Fibroblast of lung (primary cell): Measurements from ENCODE around the gene PRIM1. TPM values are rescaled to one million over a fixed set of nuclear protein-coding genes. Genes with fewer than 3 reads are reported as not detected.

ENCODE experiments used
- DNase-seq, 2 donors: peaks; one replicate each; pipeline versions ENCODE4 v3.0.0 to v3.0.0-alpha.2; 2010; ENCODE audit warnings: low read depth in 2 of 2
- H2AFZ ChIP-seq: 2 replicates; pipeline ENCODE4 v1.5.1; 2012; ENCODE audit warnings: low read length, control low read depth, inconsistent platforms
- H3K27ac ChIP-seq: 2 replicates; pipeline ENCODE4 v1.5.1; 2011; ENCODE audit warnings: low read length, control low read depth; ENCODE audit not compliant: insufficient read depth
- H3K27me3 ChIP-seq: 2 replicates; pipeline ENCODE4 v1.5.1; 2011; ENCODE audit warnings: mild to moderate bottlenecking, low read length; ENCODE audit not compliant: control insufficient read depth, insufficient read depth
- H3K36me3 ChIP-seq: 2 replicates; pipeline ENCODE4 v1.5.1; 2011; ENCODE audit warnings: low read length; ENCODE audit not compliant: control insufficient read depth, insufficient read depth
- H3K4me1 ChIP-seq: 2 replicates; pipeline ENCODE4 v1.5.1; 2011; ENCODE audit warnings: low read length; ENCODE audit not compliant: control insufficient read depth, insufficient read depth; ENCODE audit errors: extremely low read depth
- H3K4me2 ChIP-seq: 2 replicates; pipeline ENCODE4 v1.5.1; 2011; ENCODE audit warnings: low read length, control low read depth; ENCODE audit not compliant: insufficient read depth; ENCODE audit errors: extremely low read depth
- H3K4me3 ChIP-seq, 4 experiments: fragments of 200-600 bp in 1 of 4; sonication (generic) in 1 of 4; replicated peaks in 1 of 4; 2 replicates each; pipeline ENCODE4 v1.5.1; 2011 to 2016; ENCODE audit warnings: low read length in 4 of 4, low read depth in 3 of 4, mild to moderate bottlenecking in 3 of 4, control low read depth in 2 of 4, inconsistent platforms in 1 of 4, mixed read lengths in 1 of 4; ENCODE audit not compliant: insufficient read depth in 1 of 4; ENCODE audit errors: control extremely low read depth in 1 of 4
- H3K79me2 ChIP-seq: 2 replicates; pipeline ENCODE4 v1.5.1; 2012; ENCODE audit warnings: mild to moderate bottlenecking, low read length, inconsistent platforms; ENCODE audit not compliant: control insufficient read depth, insufficient read depth
- H3K9ac ChIP-seq: 2 replicates; pipeline ENCODE4 v1.5.1; 2011; ENCODE audit warnings: mild to moderate bottlenecking, low read length, control low read depth; ENCODE audit not compliant: insufficient read depth
- H3K9me3 ChIP-seq: 2 replicates; pipeline ENCODE4 v1.5.1; 2012; ENCODE audit warnings: low read depth, low read length; ENCODE audit not compliant: control insufficient read depth, insufficient read depth
- H4K20me1 ChIP-seq: 2 replicates; pipeline ENCODE4 v1.5.1; 2011; ENCODE audit warnings: low read length; ENCODE audit not compliant: control insufficient read depth, insufficient read depth; ENCODE audit errors: extremely low read depth
- EZH2 ChIP-seq: IDR thresholded peaks from 2 replicates; pipeline ENCODE4 v1.5.1; 2012; ENCODE audit warnings: low read length, control low read depth, mild to moderate bottlenecking; ENCODE audit errors: missing control alignments
- polyA plus RNA-seq, 2 donors: library from polyadenylated mRNA; depleted of rRNA in 1 of 2; stranded (reverse) in 1 of 2; unstranded in 1 of 2; fragments of >200 nt; gene quantifications; 2 replicates each; pipeline ENCODE4 v1.2.1, GENCODE V29; 2011 to 2012; ENCODE audit warnings: missing spikeins in 1 of 2
- total RNA-seq: library from RNA; depleted of rRNA; stranded (reverse); fragments of >200 nt; gene quantifications from 2 replicates; pipeline ENCODE4 v1.2.1, GENCODE V29; 2014
- TF ChIP-seq, protein P1 (sequence below), 2 donors: IDR thresholded peaks in 1 of 2; conservative IDR thresholded peaks in 1 of 2; 1 replicate in 1 of 2; 2 replicates in 1 of 2; pipeline ENCODE4 v1.5.1; 2011 to 2012; ENCODE audit warnings: low read length in 2 of 2, control low read depth in 1 of 2, inconsistent platforms in 1 of 2, low read depth in 1 of 2, mild to moderate bottlenecking in 1 of 2

The PRIM1 gene
- total and polyA plus RNA-seq, 2 donors (not counting 1 experiment from before 2014, with no cell fraction given), result 6.1 to 7.1 TPM

DNA sequence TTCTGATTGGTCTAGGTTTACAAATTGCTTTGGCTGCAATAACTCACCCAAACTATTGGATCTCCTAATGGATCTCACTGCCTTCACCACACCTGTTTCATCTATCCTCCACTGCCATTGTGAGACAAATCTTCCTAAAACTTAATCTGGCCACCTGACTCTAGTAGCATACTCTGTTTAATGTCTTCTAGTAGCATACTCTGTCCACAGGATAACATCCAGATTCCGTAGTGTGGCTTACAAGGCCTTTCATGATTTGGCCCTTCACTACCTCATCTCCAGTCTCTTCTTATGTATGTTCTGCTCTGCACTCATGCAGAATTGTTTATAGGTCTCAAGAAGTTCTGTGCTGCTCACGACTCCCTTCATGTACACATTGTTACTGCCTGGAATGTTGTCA, 21.0 kb upstream of the PRIM1 start:
- H2AFZ ChIP-seq, result no peak overlapping the region
- no peak overlapping the region for H3K4me3 ChIP-seq
- no peaks in the 10 kb centered on the region for H3K36me3 ChIP-seq
- DNase-seq, result no peak
- no peaks in the 10 kb centered on the region for H3K79me2 ChIP-seq
- TF ChIP-seq EZH2, result no peak
- TF ChIP-seq, protein P1, sequence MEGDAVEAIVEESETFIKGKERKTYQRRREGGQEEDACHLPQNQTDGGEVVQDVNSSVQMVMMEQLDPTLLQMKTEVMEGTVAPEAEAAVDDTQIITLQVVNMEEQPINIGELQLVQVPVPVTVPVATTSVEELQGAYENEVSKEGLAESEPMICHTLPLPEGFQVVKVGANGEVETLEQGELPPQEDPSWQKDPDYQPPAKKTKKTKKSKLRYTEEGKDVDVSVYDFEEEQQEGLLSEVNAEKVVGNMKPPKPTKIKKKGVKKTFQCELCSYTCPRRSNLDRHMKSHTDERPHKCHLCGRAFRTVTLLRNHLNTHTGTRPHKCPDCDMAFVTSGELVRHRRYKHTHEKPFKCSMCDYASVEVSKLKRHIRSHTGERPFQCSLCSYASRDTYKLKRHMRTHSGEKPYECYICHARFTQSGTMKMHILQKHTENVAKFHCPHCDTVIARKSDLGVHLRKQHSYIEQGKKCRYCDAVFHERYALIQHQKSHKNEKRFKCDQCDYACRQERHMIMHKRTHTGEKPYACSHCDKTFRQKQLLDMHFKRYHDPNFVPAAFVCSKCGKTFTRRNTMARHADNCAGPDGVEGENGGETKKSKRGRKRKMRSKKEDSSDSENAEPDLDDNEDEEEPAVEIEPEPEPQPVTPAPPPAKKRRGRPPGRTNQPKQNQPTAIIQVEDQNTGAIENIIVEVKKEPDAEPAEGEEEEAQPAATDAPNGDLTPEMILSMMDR (conservative IDR thresholded peaks at IDR 0.05 in 1 of 2, IDR thresholded peaks at IDR 0.05 in 1 of 2; ENCODE audit: low read depth in 1 of 2, low read length in 2 of 2), result no peak
- H4K20me1 ChIP-seq, result no peaks in the 10 kb centered on the region
- no peak overlapping the region for H3K27ac ChIP-seq
- no peak overlapping the region for H3K4me2 ChIP-seq
- H3K9ac ChIP-seq, result no peak overlapping the region
- H3K27me3 ChIP-seq, result no peaks in the 10 kb centered on the region
- no peaks in the 10 kb centered on the region for H3K4me1 ChIP-seq
- H3K9me3 ChIP-seq, result no peaks in the 10 kb centered on the region

- TF ChIP-seq, protein P1 (conservative IDR thresholded peaks at IDR 0.05 in 1 of 2, IDR thresholded peaks at IDR 0.05 in 1 of 2; ENCODE audit: low read depth in 1 of 2, low read length in 2 of 2), result no peak
- no peak for TF ChIP-seq EZH2
Measured at GRCh38 chr12:56772625-56773024, 20.5 kb upstream of the PRIM1 start.

GRCh38 chr12:56769868-56770267, 17.7 kb upstream of the PRIM1 start:
- DNase-seq, result no peak
- Histone ChIP-seq H3K9me3 (no peaks in the 10 kb centered on the region), H4K20me1 (no peaks in the 10 kb centered on the region), H2AFZ (no peak overlapping the region), H3K36me3 (no peaks in the 10 kb centered on the region), H3K4me3 (no peak overlapping the region), H3K27me3 (no peaks in the 10 kb centered on the region), H3K4me1 (no peaks in the 10 kb centered on the region), H3K79me2 (no peaks in the 10 kb centered on the region), H3K27ac (no peak overlapping the region), H3K9ac (no peak overlapping the region), H3K4me2 (no peak overlapping the region)
- TF ChIP-seq EZH2, result no peak
- TF ChIP-seq, protein P1 (conservative IDR thresholded peaks at IDR 0.05 in 1 of 2, IDR thresholded peaks at IDR 0.05 in 1 of 2; ENCODE audit: low read depth in 1 of 2, low read length in 2 of 2), result no peak

More at GRCh38 chr12:56772625-56773024, 20.5 kb upstream of the PRIM1 start:
- Histone ChIP-seq H2AFZ (no peak overlapping the region), H3K36me3 (no peaks in the 10 kb centered on the region), H3K27ac (no peak overlapping the region), H3K4me1 (no peaks in the 10 kb centered on the region), H3K9ac (no peak overlapping the region), H3K4me3 (no peak overlapping the region), H3K9me3 (no peaks in the 10 kb centered on the region), H4K20me1 (no peaks in the 10 kb centered on the region), H3K27me3 (no peaks in the 10 kb centered on the region), H3K4me2 (no peak overlapping the region), H3K79me2 (no peaks in the 10 kb centered on the region)
- no peak for DNase-seq
